Left renal pelvis (tissue), 4 donors: Measurements from ENCODE around the gene HAPSTR1. TPM values are rescaled to one million over a fixed set of nuclear protein-coding genes. Genes with fewer than 3 reads are reported as not detected.

Experiments used
- DNase-seq, 4 donors: peaks; one replicate each; pipeline ENCODE4 v3.0.0-alpha.2; 2013; ENCODE audit warnings: low read depth in 4 of 4, low spot score in 3 of 4
- polyA plus RNA-seq, 4 donors: library from polyadenylated mRNA; unstranded; fragments of 120-200 nt; gene quantifications; one replicate each; pipeline ENCODE4 v1.2.1, GENCODE V29; 2013; ENCODE audit not compliant: insufficient read length in 4 of 4

The HAPSTR1 gene
- polyA plus RNA-seq, 4 donors: 42.7 to 53.1 (median 47.5) TPM

GRCh38 chr16:9095171-9095570 is 3.7 kb downstream of the HAPSTR1 start:
- no peak for DNase-seq

- DNase-seq: no peak
These were observed 4.4 kb downstream of the HAPSTR1 start for GRCh38 chr16:9095656-9096397.

GRCh38 chr16:9096416-9096952 is 5.0 kb downstream of the HAPSTR1 start:
- DNase-seq: no peak

- no peak for DNase-seq
These were observed 6.1 kb downstream of the HAPSTR1 start for GRCh38 chr16:9097266-9098219.

GRCh38 chr16:9098377-9099090 is 7.1 kb downstream of the HAPSTR1 start:
- DNase-seq: no peak

- DNase-seq: no peak
These were observed 7.7 kb downstream of the HAPSTR1 start for GRCh38 chr16:9099131-9099625.

- DNase-seq: no peak
These were observed 10.9 kb downstream of the HAPSTR1 start for GRCh38 chr16:9102379-9102778.

- no peak for DNase-seq
These were observed 11.5 kb downstream of the HAPSTR1 start for GRCh38 chr16:9102943-9103342.

- DNase-seq: no peak
These were observed 12.1 kb downstream of the HAPSTR1 start for GRCh38 chr16:9103546-9103945.

GRCh38 chr16:9105189-9105588 is 13.7 kb downstream of the HAPSTR1 start:
- no peak for DNase-seq

GRCh38 chr16:9107025-9107970 is 15.9 kb downstream of the HAPSTR1 start:
- no peak for DNase-seq

- DNase-seq: no peak
These were observed 17.8 kb downstream of the HAPSTR1 start for GRCh38 chr16:9109255-9109654.

GRCh38 chr16:9112166-9112843 is 20.9 kb downstream of the HAPSTR1 start:
- no peak for DNase-seq

- DNase-seq: no peak
These were observed 21.4 kb downstream of the HAPSTR1 start for GRCh38 chr16:9112844-9113186.

- no peak for DNase-seq
These were observed 22.3 kb downstream of the HAPSTR1 start for GRCh38 chr16:9113707-9114106.

- DNase-seq: no peak
These were observed 22.7 kb downstream of the HAPSTR1 start for GRCh38 chr16:9114112-9114511.

GRCh38 chr16:9114842-9115241 is 23.4 kb downstream of the HAPSTR1 start:
- no peak for DNase-seq

- DNase-seq: no peak
These were observed 23.8 kb downstream of the HAPSTR1 start for GRCh38 chr16:9115277-9115676.

- DNase-seq: no peak
These were observed 24.7 kb downstream of the HAPSTR1 start for GRCh38 chr16:9116141-9116540.
